ENCODE measurements around the gene FAM221B.

DNA sequence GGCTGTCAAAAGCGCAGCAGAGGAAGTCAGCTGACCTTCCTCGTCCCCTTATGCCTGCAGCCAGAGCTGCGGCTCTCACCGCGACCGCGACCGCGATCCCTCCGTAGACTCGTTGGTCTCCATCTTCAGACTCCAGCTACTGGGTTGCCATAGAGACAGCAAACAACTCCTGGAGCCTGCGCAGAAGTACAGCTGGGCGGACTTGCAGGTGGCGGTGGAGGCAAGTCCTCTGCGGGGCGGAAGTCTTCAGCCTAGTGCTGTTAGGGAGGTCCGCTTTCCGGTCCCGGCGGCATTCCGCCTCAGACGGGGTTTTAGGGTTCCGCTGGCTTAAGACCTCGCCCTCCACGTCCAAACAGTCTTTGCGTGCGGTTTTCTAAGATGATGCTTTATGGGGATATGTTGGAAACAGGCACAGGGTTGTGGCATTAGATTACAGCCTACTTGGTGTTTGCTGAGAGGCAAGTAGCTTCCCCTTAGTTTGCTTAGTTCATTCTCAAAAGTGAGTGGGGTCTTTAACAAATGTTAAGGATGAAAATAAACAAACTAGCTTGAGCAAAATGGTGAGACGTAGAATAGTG lies 16.4 kb downstream of the FAM221B start, which contains the start of gene SPAG8:
- TF ChIP-seq POLR2A (IDR thresholded peaks at IDR 0.05), result peak in 1 of 4 donors; percentile 39
- TF ChIP-seq, protein P1, sequence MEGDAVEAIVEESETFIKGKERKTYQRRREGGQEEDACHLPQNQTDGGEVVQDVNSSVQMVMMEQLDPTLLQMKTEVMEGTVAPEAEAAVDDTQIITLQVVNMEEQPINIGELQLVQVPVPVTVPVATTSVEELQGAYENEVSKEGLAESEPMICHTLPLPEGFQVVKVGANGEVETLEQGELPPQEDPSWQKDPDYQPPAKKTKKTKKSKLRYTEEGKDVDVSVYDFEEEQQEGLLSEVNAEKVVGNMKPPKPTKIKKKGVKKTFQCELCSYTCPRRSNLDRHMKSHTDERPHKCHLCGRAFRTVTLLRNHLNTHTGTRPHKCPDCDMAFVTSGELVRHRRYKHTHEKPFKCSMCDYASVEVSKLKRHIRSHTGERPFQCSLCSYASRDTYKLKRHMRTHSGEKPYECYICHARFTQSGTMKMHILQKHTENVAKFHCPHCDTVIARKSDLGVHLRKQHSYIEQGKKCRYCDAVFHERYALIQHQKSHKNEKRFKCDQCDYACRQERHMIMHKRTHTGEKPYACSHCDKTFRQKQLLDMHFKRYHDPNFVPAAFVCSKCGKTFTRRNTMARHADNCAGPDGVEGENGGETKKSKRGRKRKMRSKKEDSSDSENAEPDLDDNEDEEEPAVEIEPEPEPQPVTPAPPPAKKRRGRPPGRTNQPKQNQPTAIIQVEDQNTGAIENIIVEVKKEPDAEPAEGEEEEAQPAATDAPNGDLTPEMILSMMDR (IDR thresholded peaks at IDR 0.05), result no peak
- peak; percentile 18 to 74 for TF ChIP-seq POLR2AphosphoS5 (IDR thresholded peaks at IDR 0.05)

Measured in upper lobe of left lung (tissue), 4 donors.